GM21786 (cell line): ENCODE data around the gene CYP24A1.

ENCODE experiments used
- ATAC-seq: cut with Tn5 transposase; IDR thresholded peaks from one replicate; pipeline ENCODE4 v1.9.1; 2021; ENCODE audit not compliant: unreplicated experiment

The CYP24A1 gene

GRCh38 chr20:54203281-54203680 is 29.5 kb upstream of the CYP24A1 start:
- no peak for ATAC-seq

GRCh38 chr20:54201268-54201846 is 27.6 kb upstream of the CYP24A1 start:
- no peak for ATAC-seq

GRCh38 chr20:54200487-54201267 is 26.9 kb upstream of the CYP24A1 start:
- ATAC-seq: no peak

- peak; percentile 44 for ATAC-seq
Measured at GRCh38 chr20:54199721-54200176, 26.0 kb upstream of the CYP24A1 start.

GRCh38 chr20:54199283-54199682 is 25.5 kb upstream of the CYP24A1 start:
- no peak for ATAC-seq

GRCh38 chr20:54197621-54198604 is 24.1 kb upstream of the CYP24A1 start:
- no peak for ATAC-seq

GRCh38 chr20:54195483-54196472 is 22.0 kb upstream of the CYP24A1 start:
- no peak for ATAC-seq

- no peak for ATAC-seq
Measured at GRCh38 chr20:54194724-54195438, 21.1 kb upstream of the CYP24A1 start.

GRCh38 chr20:54193817-54194216 is 20.0 kb upstream of the CYP24A1 start:
- ATAC-seq: no peak

- ATAC-seq: no peak
Measured at GRCh38 chr20:54190217-54190616, 16.4 kb upstream of the CYP24A1 start.

GRCh38 chr20:54189630-54190029 is 15.8 kb upstream of the CYP24A1 start:
- ATAC-seq: no peak

GRCh38 chr20:54188132-54188849 is 14.5 kb upstream of the CYP24A1 start:
- no peak for ATAC-seq

GRCh38 chr20:54184904-54185626 is 11.3 kb upstream of the CYP24A1 start:
- ATAC-seq: no peak

GRCh38 chr20:54184071-54184470 is 10.3 kb upstream of the CYP24A1 start:
- ATAC-seq: no peak

GRCh38 chr20:54180931-54181330 is 7.1 kb upstream of the CYP24A1 start:
- no peak for ATAC-seq

GRCh38 chr20:54179946-54180345 is 6.2 kb upstream of the CYP24A1 start:
- no peak for ATAC-seq

GRCh38 chr20:54178256-54178655 is 4.5 kb upstream of the CYP24A1 start:
- ATAC-seq: no peak

- ATAC-seq: no peak
Measured at GRCh38 chr20:54177378-54177777, 3.6 kb upstream of the CYP24A1 start.
